Measurements from ENCODE around the gene SEMA4B. TPM values are rescaled to one million over a fixed set of nuclear protein-coding genes. Genes with fewer than 3 reads are reported as not detected.

Gene SEMA4B
- total and polyA plus RNA-seq, 2 of the 8 experiments (the other 6 are each of a cell fraction or from before 2014, with no cell fraction given) = 42.7 to 43.0 TPM

DNA sequence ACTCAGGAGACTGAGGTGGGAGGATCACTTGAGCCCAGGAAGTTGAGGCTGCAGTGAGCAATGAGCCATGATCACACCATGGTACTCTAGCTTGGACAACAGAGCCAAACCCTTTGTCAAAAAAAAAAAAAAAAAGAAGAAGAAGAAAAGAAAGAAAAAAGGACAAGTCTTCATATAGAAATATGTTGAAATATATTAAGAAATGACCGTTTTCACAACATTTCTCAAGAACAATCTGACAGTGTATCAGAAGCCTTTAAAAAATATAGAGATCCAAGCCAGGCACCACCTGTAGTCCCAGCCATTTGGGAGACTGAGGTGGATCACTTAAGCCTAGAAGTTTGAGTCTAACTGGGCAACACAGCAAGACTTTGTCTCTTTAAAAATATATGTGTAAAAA is 29.5 kb upstream of the SEMA4B start:
- Histone ChIP-seq H2BK5ac (ENCODE audit: low read depth, low read length) (no peak overlapping the region), H2BK15ac (ENCODE audit: low read length) (no peak overlapping the region), H2AK5ac (ENCODE audit: low read depth, low read length) (no peak overlapping the region), H4K5ac (ENCODE audit: insufficient read length, low read depth, low read length) (no peak overlapping the region), H3K4me1 (replicated peaks in 1 of 4; ENCODE audit: control insufficient read depth in 3 of 4, insufficient read depth in 4 of 4, low read length in 3 of 4) (peaks cover 0 to 11% (median 6%) of the 10 kb centered on the region in 4 experiments; a peak in 5 of 7 replicates), H3K9ac (replicated peaks in 1 of 4; ENCODE audit: extremely low read depth in 1 of 4, low read depth in 3 of 4, low read length in 3 of 4) (no peak overlapping the region), H4K8ac (ENCODE audit: extremely low read depth, insufficient read depth, low read length) (no peak overlapping the region), H3K56ac (replicated peaks; ENCODE audit: insufficient read length, low read depth, low read length) (no peak overlapping the region), H3K79me1 (ENCODE audit: low read depth, low read length) (no peaks in the 10 kb centered on the region), H2BK12ac (ENCODE audit: low read depth, low read length) (0 out of 2 replicates have a peak overlapping the region, but pooled peaks have one; percentile 55), H3K23ac (ENCODE audit: insufficient read length) (no peak overlapping the region), H3K27ac (ENCODE audit: low read depth, low read length) (no peak overlapping the region), H4K20me1 (replicated peaks in 1 of 2; ENCODE audit: control insufficient read depth in 1 of 2, insufficient read depth in 2 of 2, low read length in 2 of 2) (no peaks in the 10 kb centered on the region), H3K36me3 (ENCODE audit: control insufficient read depth in 2 of 4, insufficient read depth in 4 of 4, low read length in 3 of 4) (no peaks in the 10 kb centered on the region), H3K79me2 (ENCODE audit: control insufficient read depth in 1 of 2, insufficient read depth in 2 of 2, low read length in 2 of 2) (no peaks in the 10 kb centered on the region), H3K23me2 (ENCODE audit: low read depth, low read length) (no peaks in the 10 kb centered on the region), H3K27me3 (replicated peaks in 1 of 4; ENCODE audit: control insufficient read depth in 3 of 4, extremely low read depth in 1 of 4, insufficient read depth in 3 of 4, low read length in 3 of 4) (no peaks in the 10 kb centered on the region), H2BK20ac (ENCODE audit: low read length) (no peak overlapping the region), H2BK120ac (replicated peaks; ENCODE audit: low read depth, low read length) (no peak overlapping the region), H3K14ac (ENCODE audit: insufficient read length) (no peak overlapping the region), H3K18ac (ENCODE audit: extremely low read depth, low read length) (no peak overlapping the region), H4K91ac (replicated peaks; ENCODE audit: insufficient read length, low read length) (no peak overlapping the region), H3K4me3 (ENCODE audit: extremely low read depth in 1 of 4, insufficient read depth in 2 of 4, low read depth in 3 of 4, low read length in 4 of 4) (no peak overlapping the region), H3K9me3 (ENCODE audit: insufficient read depth in 2 of 2, low read depth in 1 of 2, low read length in 1 of 2) (no peaks in the 10 kb centered on the region), H2AFZ (ENCODE audit: low read length) (no peak overlapping the region), H3K4me2 (ENCODE audit: insufficient read depth in 1 of 2, low read depth in 2 of 2, low read length in 2 of 2) (no peak overlapping the region), H3K4ac (replicated peaks; ENCODE audit: insufficient read length, low read depth, low read length) (no peak overlapping the region)
- FAIRE-seq = no peak
- DNase-seq (ENCODE audit: low read depth in 1 of 2, low spot score in 2 of 2) = no peak
- ChIA-PET CTCF (ENCODE audit: partially characterized antibody) (interaction anchor here (0.6 to 0.9 kb wide), 2 partner anchors 12 to 763 kb away, joined by 3 to 5 read pairs; no protein-coding TSS in a partner anchor), POLR2A (ENCODE audit: partially characterized antibody) (no interaction called here)
- TF ChIP-seq KDM1A (IDR thresholded peaks at IDR 0.05; ENCODE audit: borderline replicate concordance, low read length) (no peak), BACH1 (IDR thresholded peaks at IDR 0.05; ENCODE audit: low read length) (no peak), RFX5 (IDR thresholded peaks at IDR 0.05; ENCODE audit: borderline replicate concordance, low read depth, low read length) (no peak), EGR1 (IDR thresholded peaks at IDR 0.05; ENCODE audit: borderline replicate concordance, low read depth, low read length) (no peak), TAF7 (optimal IDR thresholded peaks at IDR 0.05; ENCODE audit: borderline replicate concordance, low read depth, low read length) (no peak), HDAC6 (IDR thresholded peaks at IDR 0.05; ENCODE audit: low read depth, low read length) (no peak), SAP30 (IDR thresholded peaks at IDR 0.05; ENCODE audit: insufficient read depth, insufficient replicate concordance, low read length) (no peak), GTF2F1 (IDR thresholded peaks at IDR 0.05; ENCODE audit: borderline replicate concordance, low read depth, low read length) (no peak), EP300 (IDR thresholded peaks at IDR 0.05; ENCODE audit: borderline replicate concordance in 1 of 2, low read depth in 2 of 2, low read length in 2 of 2) (no peak)
- TF ChIP-seq, protein P1, sequence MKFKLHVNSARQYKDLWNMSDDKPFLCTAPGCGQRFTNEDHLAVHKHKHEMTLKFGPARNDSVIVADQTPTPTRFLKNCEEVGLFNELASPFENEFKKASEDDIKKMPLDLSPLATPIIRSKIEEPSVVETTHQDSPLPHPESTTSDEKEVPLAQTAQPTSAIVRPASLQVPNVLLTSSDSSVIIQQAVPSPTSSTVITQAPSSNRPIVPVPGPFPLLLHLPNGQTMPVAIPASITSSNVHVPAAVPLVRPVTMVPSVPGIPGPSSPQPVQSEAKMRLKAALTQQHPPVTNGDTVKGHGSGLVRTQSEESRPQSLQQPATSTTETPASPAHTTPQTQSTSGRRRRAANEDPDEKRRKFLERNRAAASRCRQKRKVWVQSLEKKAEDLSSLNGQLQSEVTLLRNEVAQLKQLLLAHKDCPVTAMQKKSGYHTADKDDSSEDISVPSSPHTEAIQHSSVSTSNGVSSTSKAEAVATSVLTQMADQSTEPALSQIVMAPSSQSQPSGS (IDR thresholded peaks at IDR 0.05; ENCODE audit: low read length) = no peak
- 71% methylated on average over 1 of the region's 1 CpG; no CpG with 5 or more reads in 1 of the 2 experiments for WGBS, 2 experiments (ENCODE audit: extremely low coverage in 1 of 2, insufficient coverage in 1 of 2, insufficient read length in 1 of 2, insufficient replicate concordance in 2 of 2, low coverage in 1 of 2, low lambda C conversion rate in 2 of 2, missing lambda C conversion rate in 1 of 2)
